PC-9 (cell line): ENCODE measurements around the gene ODAD4. TPM values are rescaled to one million over a fixed set of nuclear protein-coding genes. Genes with fewer than 3 reads are reported as not detected.

Experiments used
- BruUV-seq: library from RNA; stranded (reverse); fragments of 400-500 nt; replicated peaks from 2 replicates; lab custom pipeline; 2021; lab: Mats Ljungman, UMichigan
- CTCF ChIA-PET: fragments of 300-600 bp; sonication (Branson Sonifier 250); formaldehyde crosslinking; loops from one replicate; lab custom pipeline; 2022; ENCODE audit warnings: antibody characterized with exemption; lab: Charles Lee
- POLR2A ChIA-PET: fragments of 300-600 bp; sonication (Branson Sonifier 250); formaldehyde crosslinking; loops from one replicate; lab custom pipeline; 2022; ENCODE audit warnings: antibody characterized with exemption; ENCODE audit not compliant: unreplicated experiment; lab: Charles Lee
- DNase-seq, 2 experiments: peaks; one replicate each; pipeline versions ENCODE4 v3.0.0 to v3.0.0-alpha.2; 2015 to 2022; ENCODE audit warnings: mixed read lengths in 1 of 2
- H2AFZ ChIP-seq: fragments of 200-600 bp; sonication (generic); 2 replicates; pipeline ENCODE4 v1.8.1; 2017; ENCODE audit warnings: antibody characterized with exemption
- H3F3A ChIP-seq: fragments of 200-600 bp; sonication (generic); 2 replicates; pipeline ENCODE4 v1.8.1; 2017; ENCODE audit warnings: antibody characterized with exemption, mild to moderate bottlenecking, low read depth; ENCODE audit not compliant: insufficient read depth
- H3K27ac ChIP-seq: fragments of 200-600 bp; sonication (generic); 2 replicates; pipeline ENCODE4 v1.6.1; 2016; ENCODE audit warnings: mixed run types
- H3K27me3 ChIP-seq: fragments of 200-600 bp; sonication (generic); 2 replicates; pipeline ENCODE4 v1.6.1; 2016; ENCODE audit warnings: low read depth, mixed run types; ENCODE audit not compliant: insufficient read depth
- H3K36me3 ChIP-seq: fragments of 200-600 bp; sonication (generic); 2 replicates; pipeline ENCODE4 v1.6.1; 2016; ENCODE audit warnings: low read depth, mixed run types
- H3K4me1 ChIP-seq: fragments of 200-600 bp; sonication (generic); replicated peaks from 2 replicates; pipeline ENCODE4 v1.6.1; 2016; ENCODE audit warnings: mixed run types; ENCODE audit not compliant: insufficient read depth
- H3K4me2 ChIP-seq: fragments of 200-600 bp; sonication (generic); 2 replicates; pipeline ENCODE4 v1.6.1; 2017; ENCODE audit warnings: mixed run types
- H3K4me3 ChIP-seq: fragments of 200-600 bp; sonication (generic); 2 replicates; pipeline ENCODE4 v1.6.1; 2016; ENCODE audit warnings: mixed run types
- H3K79me2 ChIP-seq: fragments of 200-600 bp; sonication (generic); 2 replicates; pipeline ENCODE4 v1.6.1; 2017; ENCODE audit warnings: low read depth, mixed run types
- H3K9me2 ChIP-seq: fragments of 200-600 bp; sonication (generic); 2 replicates; pipeline ENCODE4 v1.8.1; 2017; ENCODE audit warnings: mild to moderate bottlenecking; ENCODE audit not compliant: insufficient read depth
- H3K9me3 ChIP-seq: fragments of 200-600 bp; sonication (generic); 2 replicates; pipeline ENCODE4 v1.8.1; 2016; ENCODE audit warnings: low read depth; ENCODE audit not compliant: insufficient read depth
- H4K20me1 ChIP-seq: fragments of 200-600 bp; sonication (generic); 2 replicates; pipeline ENCODE4 v1.8.1; 2017; ENCODE audit not compliant: insufficient read depth
- EZH2 ChIP-seq: fragments of 200-600 bp; sonication (generic); IDR thresholded peaks from 2 replicates; pipeline ENCODE4 v1.8.0; 2017; ENCODE audit warnings: antibody characterized with exemption, low read depth
- intact Hi-C: fragments of 100-400 bp; cut with micrococcal nuclease; formaldehyde crosslinking; loops from one replicate; pipeline ENCODE4 v1.10.0; 2022; ENCODE audit not compliant: unreplicated experiment
- total RNA-seq: library from RNA; stranded (reverse); gene quantifications from 2 replicates; pipeline ENCODE4 v1.2.3, GENCODE V29; 2021
- TF ChIP-seq, protein P1 (sequence below): fragments of 200-600 bp; sonication (generic); conservative IDR thresholded peaks from 2 replicates; pipeline ENCODE4 v1.6.1; 2017; ENCODE audit warnings: mixed run types, antibody characterized with exemption, mild to moderate bottlenecking, moderate library complexity

ODAD4 gene
- total RNA-seq, 1 experiment from 2014 or later, result 4.0 TPM

DNA sequence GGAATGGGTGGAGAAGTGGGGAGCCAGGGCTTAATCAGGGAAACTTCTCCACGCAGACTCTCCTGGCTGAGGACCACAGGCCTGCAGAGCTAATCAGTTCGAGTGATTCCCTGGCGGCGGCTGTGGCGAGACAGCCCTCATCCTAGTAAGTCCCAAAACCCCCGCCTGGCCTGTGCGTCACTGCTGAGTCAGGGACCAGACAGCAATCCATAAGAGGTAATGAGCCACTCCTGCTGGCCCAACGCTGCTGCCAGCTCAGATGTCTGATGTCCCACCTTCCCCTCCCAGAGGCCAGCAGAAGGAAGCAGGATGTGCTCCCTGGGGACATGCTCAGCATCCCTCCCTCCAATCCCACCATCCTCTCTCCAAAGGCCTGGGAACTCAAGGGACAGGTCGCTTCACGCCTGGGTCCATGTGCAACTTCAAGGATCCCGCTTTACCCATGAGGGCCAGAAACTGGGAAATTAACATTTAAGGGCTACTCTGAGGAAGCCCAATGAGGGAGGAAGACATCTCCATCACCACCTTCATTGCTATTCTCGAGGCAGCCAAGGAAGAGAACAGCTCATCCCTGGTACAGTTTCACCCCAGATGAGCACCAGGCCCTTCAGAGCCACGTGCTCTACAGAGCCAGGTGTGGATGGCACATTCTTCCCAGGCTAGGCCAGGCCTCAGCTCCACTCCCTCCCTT lies 19.6 kb upstream of the ODAD4 start:
- DNase-seq, result no peak
- H4K20me1 ChIP-seq, result peaks cover 35% of the 10 kb centered on the region

GRCh38 chr17:41912925-41913324 lies 17.5 kb upstream of the ODAD4 start:
- intact Hi-C loops, result no loop called here
- no peaks in the 10 kb centered on the region for H3K9me2 ChIP-seq
- no peak for TF ChIP-seq EZH2
- TF ChIP-seq, protein P1, sequence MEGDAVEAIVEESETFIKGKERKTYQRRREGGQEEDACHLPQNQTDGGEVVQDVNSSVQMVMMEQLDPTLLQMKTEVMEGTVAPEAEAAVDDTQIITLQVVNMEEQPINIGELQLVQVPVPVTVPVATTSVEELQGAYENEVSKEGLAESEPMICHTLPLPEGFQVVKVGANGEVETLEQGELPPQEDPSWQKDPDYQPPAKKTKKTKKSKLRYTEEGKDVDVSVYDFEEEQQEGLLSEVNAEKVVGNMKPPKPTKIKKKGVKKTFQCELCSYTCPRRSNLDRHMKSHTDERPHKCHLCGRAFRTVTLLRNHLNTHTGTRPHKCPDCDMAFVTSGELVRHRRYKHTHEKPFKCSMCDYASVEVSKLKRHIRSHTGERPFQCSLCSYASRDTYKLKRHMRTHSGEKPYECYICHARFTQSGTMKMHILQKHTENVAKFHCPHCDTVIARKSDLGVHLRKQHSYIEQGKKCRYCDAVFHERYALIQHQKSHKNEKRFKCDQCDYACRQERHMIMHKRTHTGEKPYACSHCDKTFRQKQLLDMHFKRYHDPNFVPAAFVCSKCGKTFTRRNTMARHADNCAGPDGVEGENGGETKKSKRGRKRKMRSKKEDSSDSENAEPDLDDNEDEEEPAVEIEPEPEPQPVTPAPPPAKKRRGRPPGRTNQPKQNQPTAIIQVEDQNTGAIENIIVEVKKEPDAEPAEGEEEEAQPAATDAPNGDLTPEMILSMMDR, result no peak
- peaks cover 24% of the 10 kb centered on the region for H3K36me3 ChIP-seq
- no peak overlapping the region for H3K27ac ChIP-seq
- ChIA-PET CTCF (no interaction called here), POLR2A (interaction anchor here (0.6 kb wide), 1 partner anchor 79 kb away, joined by 6 read pairs; no protein-coding TSS in a partner anchor)
- H3K4me1 ChIP-seq, result peaks cover 21% of the 10 kb centered on the region
- H3K79me2 ChIP-seq, result peaks cover 58% of the 10 kb centered on the region
- H3K4me2 ChIP-seq, result no peak overlapping the region
- H4K20me1 ChIP-seq, result peaks cover 45% of the 10 kb centered on the region
- DNase-seq, result no peak
- no TSS peak for BruUV-seq
- no peak overlapping the region for H2AFZ ChIP-seq
- no peaks in the 10 kb centered on the region for H3K27me3 ChIP-seq
- no peaks in the 10 kb centered on the region; the same call in 1 of the 2 replicates for H3F3A ChIP-seq
- no peak overlapping the region for H3K4me3 ChIP-seq
- H3K9me3 ChIP-seq, result no peaks in the 10 kb centered on the region

More for the DNA sequence above, 19.6 kb upstream of the ODAD4 start:
- Histone ChIP-seq H3F3A (no peaks in the 10 kb centered on the region; the same call in 1 of the 2 replicates), H3K27ac (no peak overlapping the region), H3K27me3 (no peaks in the 10 kb centered on the region), H3K4me1 (peaks cover 10% of the 10 kb centered on the region), H3K79me2 (peaks cover 37% of the 10 kb centered on the region), H3K9me3 (no peaks in the 10 kb centered on the region), H2AFZ (no peak overlapping the region), H3K9me2 (no peaks in the 10 kb centered on the region), H3K36me3 (peaks cover 27% of the 10 kb centered on the region), H3K4me3 (no peak overlapping the region), H3K4me2 (no peak overlapping the region)
- ChIA-PET POLR2A (no interaction called here), CTCF (no interaction called here)
- intact Hi-C loops, result no loop called here
- BruUV-seq, result no TSS peak
- TF ChIP-seq EZH2, result no peak
- TF ChIP-seq, protein P1, result no peak

- no peak overlapping the region for H2AFZ ChIP-seq
- no peaks in the 10 kb centered on the region for H3K9me3 ChIP-seq
- H3K27ac ChIP-seq, result no peak overlapping the region
- CTCF ChIA-PET, result no interaction called here
- H3K9me2 ChIP-seq, result no peaks in the 10 kb centered on the region
- intact Hi-C loops, result no loop called here
- no peaks in the 10 kb centered on the region; the same call in 1 of the 2 replicates for H3F3A ChIP-seq
- no peak for DNase-seq
- H3K4me1 ChIP-seq, result peaks cover 21% of the 10 kb centered on the region
- H3K4me2 ChIP-seq, result no peak overlapping the region
- H3K27me3 ChIP-seq, result no peaks in the 10 kb centered on the region
- H3K4me3 ChIP-seq, result no peak overlapping the region
- no TSS peak for BruUV-seq
- TF ChIP-seq EZH2, result no peak
- TF ChIP-seq, protein P1, result no peak
- H3K79me2 ChIP-seq, result peaks cover 66% of the 10 kb centered on the region
- POLR2A ChIA-PET, result no interaction called here
- H4K20me1 ChIP-seq, result peaks cover 45% of the 10 kb centered on the region
- H3K36me3 ChIP-seq, result peaks cover 18% of the 10 kb centered on the region
Observed at GRCh38 chr17:41913798-41914197, 16.6 kb upstream of the ODAD4 start.
